HepG2 (cell line): ENCODE data around the gene ATIC. TPM values are rescaled to one million over a fixed set of nuclear protein-coding genes. Genes with fewer than 3 reads are reported as not detected.

Source experiments
- CEBPG ChIP-seq: IDR thresholded peaks from 2 replicates; pipeline ENCODE4 v1.6.1; 2016
- EZH2 ChIP-seq: conservative IDR thresholded peaks from 2 replicates; pipeline ENCODE4 v1.6.1; 2012; ENCODE audit warnings: mild to moderate bottlenecking, low read depth, low read length, moderate library complexity
- FOXA1 ChIP-seq, 2 experiments: fragments of 450-650 bp in 1 of 2; sonication (generic) in 1 of 2; formaldehyde crosslinking in 1 of 2; IDR thresholded peaks; 2 replicates each; pipeline versions ENCODE4 v1.4.0 to v1.6.1; 2016 to 2020; ENCODE audit warnings: missing genetic modification reagents in 1 of 2
- GTF3A ChIP-seq: sonication (generic); formaldehyde crosslinking; conservative IDR thresholded peaks from 2 replicates; pipeline ENCODE4 v1.4.0; 2020; ENCODE audit warnings: mild to moderate bottlenecking, missing genetic modification reagents
- NFYC ChIP-seq: IDR thresholded peaks from 2 replicates; pipeline ENCODE4 v1.6.1; 2016; ENCODE audit warnings: missing genetic modification reagents, missing compliant biosample characterization
- PHF21A ChIP-seq: sonication (generic); formaldehyde crosslinking; IDR thresholded peaks from 2 replicates; pipeline ENCODE4 v1.5.0; 2020; ENCODE audit warnings: mild to moderate bottlenecking, missing genetic modification reagents
- POLR2A ChIP-seq, 2 experiments: IDR thresholded peaks; 2 replicates each; pipeline ENCODE4 v1.6.1; 2011; ENCODE audit warnings: low read depth in 2 of 2, low read length in 2 of 2, mild to moderate bottlenecking in 1 of 2, moderate library complexity in 1 of 2; ENCODE audit not compliant: insufficient read depth in 1 of 2
- RELA ChIP-seq: sonication (generic); formaldehyde crosslinking; IDR thresholded peaks from 2 replicates; pipeline ENCODE4 v1.4.0; 2020; ENCODE audit warnings: missing genetic modification reagents
- SIX1 ChIP-seq: sonication (generic); formaldehyde crosslinking; IDR thresholded peaks from 2 replicates; pipeline ENCODE4 v1.4.0; 2020; ENCODE audit warnings: missing genetic modification reagents, borderline replicate concordance
- SMAD9 ChIP-seq: sonication (generic); formaldehyde crosslinking; IDR thresholded peaks from 2 replicates; pipeline ENCODE4 v1.5.1; 2020; ENCODE audit warnings: mild to moderate bottlenecking, missing genetic modification reagents
- SRF ChIP-seq: IDR thresholded peaks from 2 replicates; pipeline ENCODE4 v1.6.1; 2011; ENCODE audit warnings: mild to moderate bottlenecking, low read depth, low read length, moderate library complexity
- SSRP1 ChIP-seq: IDR thresholded peaks from 2 replicates; pipeline ENCODE4 v1.6.1; 2016; ENCODE audit warnings: control low read depth
- TEAD2 ChIP-seq: sonication (generic); formaldehyde crosslinking; IDR thresholded peaks from 2 replicates; pipeline ENCODE4 v1.9.0; 2021; ENCODE audit warnings: missing genetic modification reagents
- ZFP41 ChIP-seq: sonication (generic); formaldehyde crosslinking; IDR thresholded peaks from 2 replicates; pipeline ENCODE4 v1.4.0; 2020; ENCODE audit warnings: mild to moderate bottlenecking, missing genetic modification reagents, borderline replicate concordance
- ZFP82 ChIP-seq: sonication (generic); formaldehyde crosslinking; IDR thresholded peaks from 2 replicates; pipeline ENCODE4 v1.5.1; 2020; ENCODE audit warnings: mild to moderate bottlenecking, missing genetic modification reagents, borderline replicate concordance
- ZNF468 ChIP-seq: sonication (generic); formaldehyde crosslinking; IDR thresholded peaks from 2 replicates; pipeline ENCODE4 v1.8.0; 2022; ENCODE audit warnings: mild to moderate bottlenecking, moderate library complexity, missing genetic modification reagents
- ZNF564 ChIP-seq: sonication (generic); formaldehyde crosslinking; IDR thresholded peaks from 2 replicates; pipeline ENCODE4 v1.8.1; 2023; ENCODE audit warnings: mild to moderate bottlenecking, missing genetic modification reagents
- ZNF709 ChIP-seq: sonication (generic); formaldehyde crosslinking; IDR thresholded peaks from 2 replicates; pipeline ENCODE4 v1.5.0; 2020; ENCODE audit warnings: mild to moderate bottlenecking, missing genetic modification reagents
- ZNF749 ChIP-seq: sonication (generic); formaldehyde crosslinking; IDR thresholded peaks from 2 replicates; pipeline ENCODE4 v1.8.0; 2022; ENCODE audit warnings: mild to moderate bottlenecking, missing genetic modification reagents, moderate library complexity, borderline replicate concordance
- polyA plus RNA-seq, 8 experiments: library from polyadenylated mRNA; depleted of rRNA in 3 of 8; stranded (reverse) in 7 of 8; unstranded in 1 of 8; fragments of >200 nt; fragmentation: Illumina TruSeq in 4 of 8; extraction: Trizol in 4 of 8; gene quantifications; 2 replicates each; pipeline versions ENCODE4 v1.2.1 to v1.2.3, GENCODE V29; 2011 to 2016; ENCODE audit warnings: low read depth in 4 of 8, missing spikeins in 1 of 8, mixed read lengths in 1 of 8; ENCODE audit not compliant: insufficient read depth in 1 of 8
- total RNA-seq, 5 experiments: library from RNA; depleted of rRNA; stranded (reverse); fragments of >200 nt; fragmentation: Illumina TruSeq; extraction: Trizol; gene quantifications; 2 replicates each; pipeline ENCODE4 v1.2.3, GENCODE V29; 2016; ENCODE audit warnings: low read depth in 1 of 5
- TF ChIP-seq, protein P1 (sequence below): sonication (generic); formaldehyde crosslinking; conservative IDR thresholded peaks from 2 replicates; pipeline ENCODE4 v1.4.0; 2020; ENCODE audit warnings: missing genetic modification reagents
- TF ChIP-seq, protein P2 (sequence below): sonication (generic); formaldehyde crosslinking; IDR thresholded peaks from 2 replicates; pipeline ENCODE4 v1.5.0; 2020; ENCODE audit warnings: mild to moderate bottlenecking, missing genetic modification reagents
- TF ChIP-seq, protein P3 (sequence below): sonication (generic); formaldehyde crosslinking; IDR thresholded peaks from 2 replicates; pipeline ENCODE4 v1.8.1; 2022; ENCODE audit warnings: mild to moderate bottlenecking, missing genetic modification reagents
- TF ChIP-seq, protein P4 (sequence below): sonication (generic); formaldehyde crosslinking; IDR thresholded peaks from 2 replicates; pipeline ENCODE4 v1.4.0; 2020; ENCODE audit warnings: missing genetic modification reagents
- TF ChIP-seq, protein P5 (sequence below): sonication (generic); formaldehyde crosslinking; IDR thresholded peaks from 2 replicates; pipeline ENCODE4 v1.8.0; 2022; ENCODE audit warnings: low read depth, missing genetic modification reagents

Gene ATIC
- total and polyA plus RNA-seq, 2 of the 13 experiments (the other 11 are each of a cell fraction or from before 2014, with no cell fraction given) = 89.8 to 146 TPM

DNA sequence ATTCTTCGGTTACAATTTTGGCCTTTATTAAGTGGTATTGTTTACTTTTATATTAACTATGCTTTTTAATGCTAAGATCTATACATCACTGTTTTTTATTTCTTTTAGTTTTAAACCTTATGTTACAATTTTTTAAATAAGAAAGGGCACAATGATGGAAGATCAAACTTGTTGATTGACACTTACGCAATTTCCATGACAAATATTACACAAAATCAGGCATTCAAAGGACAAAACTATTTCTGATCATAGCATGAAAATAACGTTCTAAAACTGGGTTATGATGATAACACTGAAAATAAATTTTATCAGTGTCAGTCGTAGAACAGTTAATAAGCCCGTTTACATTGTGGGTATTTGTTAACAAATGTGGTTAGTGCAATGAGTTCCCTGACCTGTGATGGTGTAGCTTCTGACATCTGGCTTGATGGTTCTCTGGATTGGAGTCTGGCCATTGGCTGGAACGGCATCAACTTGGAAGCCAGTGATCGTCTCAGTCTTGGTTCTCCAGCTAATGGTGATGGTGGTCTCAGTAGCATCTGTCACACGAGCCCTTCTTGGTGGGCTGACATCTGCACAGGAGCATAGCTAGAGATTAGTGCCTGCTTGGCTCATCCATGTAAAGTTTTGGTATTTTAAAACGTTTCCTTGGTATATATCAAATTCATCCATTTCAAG lies 64.4 kb downstream of the ATIC start (continued):
- TF ChIP-seq ZNF468 (CRISPR knock-in tag) (no peak), FOXA1 (IDR thresholded peaks at IDR 0.05) (no peak), FOXA1 (CRISPR knock-in tag; IDR thresholded peaks at IDR 0.05) (no peak), CEBPG (CRISPR knock-in tag) (peak; percentile 38; the same call in 1 of the 2 replicates), ZFP82 (no peak), SSRP1 (CRISPR knock-in tag) (peak; percentile 64; the same call in 1 of the 2 replicates), POLR2A (IDR thresholded peaks at IDR 0.05; ENCODE audit: insufficient read depth in 1 of 2, low read depth in 2 of 2, low read length in 2 of 2) (peak; percentile 28 to 53; a peak in 2 of 4 replicates), SRF (no peak), RELA (CRISPR knock-in tag) (no peak), ZFP41 (no peak), PHF21A (CRISPR knock-in tag) (no peak), GTF3A (CRISPR knock-in tag) (no peak), EZH2 (no peak), NFYC (CRISPR knock-in tag) (no peak), ZNF749 (CRISPR knock-in tag) (no peak), TEAD2 (CRISPR knock-in tag) (no peak), SMAD9 (CRISPR knock-in tag) (no peak), SIX1 (CRISPR knock-in tag) (no peak), ZNF564 (CRISPR knock-in tag) (no peak), ZNF709 (CRISPR knock-in tag) (no peak)
- TF ChIP-seq, protein P1, sequence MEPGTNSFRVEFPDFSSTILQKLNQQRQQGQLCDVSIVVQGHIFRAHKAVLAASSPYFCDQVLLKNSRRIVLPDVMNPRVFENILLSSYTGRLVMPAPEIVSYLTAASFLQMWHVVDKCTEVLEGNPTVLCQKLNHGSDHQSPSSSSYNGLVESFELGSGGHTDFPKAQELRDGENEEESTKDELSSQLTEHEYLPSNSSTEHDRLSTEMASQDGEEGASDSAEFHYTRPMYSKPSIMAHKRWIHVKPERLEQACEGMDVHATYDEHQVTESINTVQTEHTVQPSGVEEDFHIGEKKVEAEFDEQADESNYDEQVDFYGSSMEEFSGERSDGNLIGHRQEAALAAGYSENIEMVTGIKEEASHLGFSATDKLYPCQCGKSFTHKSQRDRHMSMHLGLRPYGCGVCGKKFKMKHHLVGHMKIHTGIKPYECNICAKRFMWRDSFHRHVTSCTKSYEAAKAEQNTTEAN (CRISPR knock-in tag) = no peak
- TF ChIP-seq, protein P2, sequence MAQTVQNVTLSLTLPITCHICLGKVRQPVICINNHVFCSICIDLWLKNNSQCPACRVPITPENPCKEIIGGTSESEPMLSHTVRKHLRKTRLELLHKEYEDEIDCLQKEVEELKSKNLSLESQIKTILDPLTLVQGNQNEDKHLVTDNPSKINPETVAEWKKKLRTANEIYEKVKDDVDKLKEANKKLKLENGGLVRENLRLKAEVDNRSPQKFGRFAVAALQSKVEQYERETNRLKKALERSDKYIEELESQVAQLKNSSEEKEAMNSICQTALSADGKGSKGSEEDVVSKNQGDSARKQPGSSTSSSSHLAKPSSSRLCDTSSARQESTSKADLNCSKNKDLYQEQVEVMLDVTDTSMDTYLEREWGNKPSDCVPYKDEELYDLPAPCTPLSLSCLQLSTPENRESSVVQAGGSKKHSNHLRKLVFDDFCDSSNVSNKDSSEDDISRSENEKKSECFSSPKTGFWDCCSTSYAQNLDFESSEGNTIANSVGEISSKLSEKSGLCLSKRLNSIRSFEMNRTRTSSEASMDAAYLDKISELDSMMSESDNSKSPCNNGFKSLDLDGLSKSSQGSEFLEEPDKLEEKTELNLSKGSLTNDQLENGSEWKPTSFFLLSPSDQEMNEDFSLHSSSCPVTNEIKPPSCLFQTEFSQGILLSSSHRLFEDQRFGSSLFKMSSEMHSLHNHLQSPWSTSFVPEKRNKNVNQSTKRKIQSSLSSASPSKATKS = no peak
- TF ChIP-seq, protein P3, sequence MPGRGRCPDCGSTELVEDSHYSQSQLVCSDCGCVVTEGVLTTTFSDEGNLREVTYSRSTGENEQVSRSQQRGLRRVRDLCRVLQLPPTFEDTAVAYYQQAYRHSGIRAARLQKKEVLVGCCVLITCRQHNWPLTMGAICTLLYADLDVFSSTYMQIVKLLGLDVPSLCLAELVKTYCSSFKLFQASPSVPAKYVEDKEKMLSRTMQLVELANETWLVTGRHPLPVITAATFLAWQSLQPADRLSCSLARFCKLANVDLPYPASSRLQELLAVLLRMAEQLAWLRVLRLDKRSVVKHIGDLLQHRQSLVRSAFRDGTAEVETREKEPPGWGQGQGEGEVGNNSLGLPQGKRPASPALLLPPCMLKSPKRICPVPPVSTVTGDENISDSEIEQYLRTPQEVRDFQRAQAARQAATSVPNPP (CRISPR knock-in tag) = no peak
- TF ChIP-seq, protein P4, sequence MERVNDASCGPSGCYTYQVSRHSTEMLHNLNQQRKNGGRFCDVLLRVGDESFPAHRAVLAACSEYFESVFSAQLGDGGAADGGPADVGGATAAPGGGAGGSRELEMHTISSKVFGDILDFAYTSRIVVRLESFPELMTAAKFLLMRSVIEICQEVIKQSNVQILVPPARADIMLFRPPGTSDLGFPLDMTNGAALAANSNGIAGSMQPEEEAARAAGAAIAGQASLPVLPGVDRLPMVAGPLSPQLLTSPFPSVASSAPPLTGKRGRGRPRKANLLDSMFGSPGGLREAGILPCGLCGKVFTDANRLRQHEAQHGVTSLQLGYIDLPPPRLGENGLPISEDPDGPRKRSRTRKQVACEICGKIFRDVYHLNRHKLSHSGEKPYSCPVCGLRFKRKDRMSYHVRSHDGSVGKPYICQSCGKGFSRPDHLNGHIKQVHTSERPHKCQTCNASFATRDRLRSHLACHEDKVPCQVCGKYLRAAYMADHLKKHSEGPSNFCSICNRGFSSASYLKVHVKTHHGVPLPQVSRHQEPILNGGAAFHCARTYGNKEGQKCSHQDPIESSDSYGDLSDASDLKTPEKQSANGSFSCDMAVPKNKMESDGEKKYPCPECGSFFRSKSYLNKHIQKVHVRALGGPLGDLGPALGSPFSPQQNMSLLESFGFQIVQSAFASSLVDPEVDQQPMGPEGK (CRISPR knock-in tag) = no peak
- TF ChIP-seq, protein P5, sequence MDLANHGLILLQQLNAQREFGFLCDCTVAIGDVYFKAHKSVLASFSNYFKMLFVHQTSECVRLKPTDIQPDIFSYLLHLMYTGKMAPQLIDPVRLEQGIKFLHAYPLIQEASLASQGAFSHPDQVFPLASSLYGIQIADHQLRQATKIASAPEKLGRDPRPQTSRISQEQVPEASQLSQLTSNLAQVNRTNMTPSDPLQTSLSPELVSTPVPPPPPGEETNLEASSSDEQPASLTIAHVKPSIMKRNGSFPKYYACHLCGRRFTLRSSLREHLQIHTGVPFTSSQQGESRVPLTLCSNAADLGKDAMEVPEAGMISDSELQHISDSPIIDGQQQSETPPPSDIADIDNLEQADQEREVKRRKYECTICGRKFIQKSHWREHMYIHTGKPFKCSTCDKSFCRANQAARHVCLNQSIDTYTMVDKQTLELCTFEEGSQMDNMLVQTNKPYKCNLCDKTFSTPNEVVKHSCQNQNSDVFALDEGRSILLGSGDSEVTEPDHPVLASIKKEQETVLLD = no peak
